Measurements from ENCODE around the gene MRAP. TPM values are rescaled to one million over a fixed set of nuclear protein-coding genes. Genes with fewer than 3 reads are reported as not detected.

MRAP gene
- polyA plus RNA-seq, 1 experiment, result not detected

- no peak for TF ChIP-seq CTCF (IDR thresholded peaks at IDR 0.05; ENCODE audit: insufficient read depth, low read depth, low read length)
- H3K4me3 ChIP-seq (ENCODE audit: low read depth, low read length), result no peak overlapping the region
- H3K36me3 ChIP-seq (ENCODE audit: control insufficient read depth, insufficient read depth, low read length), result peaks cover 50% of the 10 kb centered on the region
- no peaks in the 10 kb centered on the region for H3K27me3 ChIP-seq (ENCODE audit: control insufficient read depth, insufficient read depth, low read length)
- DNase-seq (ENCODE audit: low read depth), result no peak
- ChIA-PET CTCF (no interaction called here), POLR2A (no interaction called here)
These were observed 22.8 kb downstream of the MRAP start for GRCh38 chr21:32321480-32321879.

GRCh38 chr21:32322103-32322502 is 23.4 kb downstream of the MRAP start:
- DNase-seq (ENCODE audit: low read depth), result no peak
- ChIA-PET CTCF (no interaction called here), POLR2A (no interaction called here)
- peaks cover 47% of the 10 kb centered on the region for H3K36me3 ChIP-seq (ENCODE audit: control insufficient read depth, insufficient read depth, low read length)
- H3K4me3 ChIP-seq (ENCODE audit: low read depth, low read length), result no peak overlapping the region
- H3K27me3 ChIP-seq (ENCODE audit: control insufficient read depth, insufficient read depth, low read length), result no peaks in the 10 kb centered on the region
- TF ChIP-seq CTCF (IDR thresholded peaks at IDR 0.05; ENCODE audit: insufficient read depth, low read depth, low read length), result no peak

GRCh38 chr21:32322676-32323075 is 24.0 kb downstream of the MRAP start:
- no peak for DNase-seq (ENCODE audit: low read depth)
- ChIA-PET POLR2A (no interaction called here), CTCF (no interaction called here)

GRCh38 chr21:32325706-32326105 is 27.1 kb downstream of the MRAP start:
- no peak for TF ChIP-seq CTCF (IDR thresholded peaks at IDR 0.05; ENCODE audit: insufficient read depth, low read depth, low read length)
- DNase-seq (ENCODE audit: low read depth), result no peak
- Histone ChIP-seq H3K4me3 (ENCODE audit: low read depth, low read length) (no peak overlapping the region), H3K27me3 (ENCODE audit: control insufficient read depth, insufficient read depth, low read length) (no peaks in the 10 kb centered on the region), H3K36me3 (ENCODE audit: control insufficient read depth, insufficient read depth, low read length) (peaks cover 28% of the 10 kb centered on the region)
- CTCF ChIA-PET, result interaction anchor here (2.3 kb wide), 1 partner anchor 9 kb away, joined by 4 read pairs; no protein-coding TSS in a partner anchor
- POLR2A ChIA-PET, result no interaction called here

More at GRCh38 chr21:32322676-32323075, 24.0 kb downstream of the MRAP start:
- no peak overlapping the region for H3K4me3 ChIP-seq (ENCODE audit: low read depth, low read length)
- TF ChIP-seq CTCF (IDR thresholded peaks at IDR 0.05; ENCODE audit: insufficient read depth, low read depth, low read length), result no peak
- H3K27me3 ChIP-seq (ENCODE audit: control insufficient read depth, insufficient read depth, low read length), result no peaks in the 10 kb centered on the region
- H3K36me3 ChIP-seq (ENCODE audit: control insufficient read depth, insufficient read depth, low read length), result peaks cover 43% of the 10 kb centered on the region

DNA sequence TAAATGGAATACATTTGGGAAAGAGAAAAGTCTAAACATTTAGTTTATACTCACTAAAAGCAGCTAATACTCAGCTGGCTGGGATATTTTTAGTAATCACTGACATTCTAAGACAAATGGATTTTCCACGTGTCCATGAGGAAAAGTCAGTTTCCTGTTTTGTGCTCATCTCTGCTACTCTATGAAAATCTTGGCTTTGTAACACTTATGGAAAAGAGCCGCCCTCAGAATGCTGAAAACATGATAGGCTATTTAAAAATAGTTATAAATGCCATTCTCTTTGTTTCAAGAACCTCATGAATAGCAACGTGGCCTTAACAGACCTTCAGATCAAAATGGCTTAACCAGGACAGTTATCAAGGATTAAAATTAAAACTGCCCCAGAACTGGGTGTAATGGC is 29.9 kb downstream of the MRAP start:
- POLR2A ChIA-PET, result no interaction called here
- DNase-seq (ENCODE audit: low read depth), result no peak
- no peaks in the 10 kb centered on the region for H3K27me3 ChIP-seq (ENCODE audit: control insufficient read depth, insufficient read depth, low read length)
- H3K4me3 ChIP-seq (ENCODE audit: low read depth, low read length), result no peak overlapping the region
- TF ChIP-seq CTCF (IDR thresholded peaks at IDR 0.05; ENCODE audit: insufficient read depth, low read depth, low read length), result no peak
- CTCF ChIA-PET, result interaction anchor here (0.6 kb wide), 1 partner anchor 1077 kb away, joined by 3 read pairs; no protein-coding TSS in a partner anchor
- H3K36me3 ChIP-seq (ENCODE audit: control insufficient read depth, insufficient read depth, low read length), result peaks cover 18% of the 10 kb centered on the region
